Small intestine (tissue), 7 donors: ENCODE data around the gene HIGD1A. TPM values are rescaled to one million over a fixed set of nuclear protein-coding genes. Genes with fewer than 3 reads are reported as not detected.
A peak's percentile ranks its signal among the peaks of the same experiment; 100 is the strongest.

Experiments used
- DNase-seq, 2 donors: peaks; one replicate each; pipeline versions ENCODE4 v3.0.0 to v3.0.0-alpha.2; 2013
- FAIRE-seq: peaks from 2 replicates; lab custom pipeline; 2012; peaks lifted over from hg19 to GRCh38; lab: Jason Lieb, UNC
- H3K27ac ChIP-seq, 3 donors: one replicate each; pipeline ENCODE4 v1.5.1; 2013; ENCODE audit warnings: low read length in 2 of 3, mild to moderate bottlenecking in 2 of 3, control low read depth in 1 of 3, inconsistent platforms in 1 of 3, low read depth in 1 of 3, moderate library complexity in 1 of 3
- H3K27me3 ChIP-seq, 3 donors: one replicate each; pipeline ENCODE4 v1.6.1; 2013; ENCODE audit warnings: low read length in 3 of 3, inconsistent platforms in 1 of 3; ENCODE audit not compliant: control insufficient read depth in 3 of 3, insufficient read depth in 3 of 3
- H3K36me3 ChIP-seq, 3 donors: one replicate each; pipeline ENCODE4 v1.6.1; 2013; ENCODE audit warnings: low read length in 3 of 3, inconsistent platforms in 1 of 3, low read depth in 1 of 3, mild to moderate bottlenecking in 1 of 3, moderate library complexity in 1 of 3; ENCODE audit not compliant: control insufficient read depth in 3 of 3, insufficient read depth in 2 of 3
- H3K4me1 ChIP-seq, 3 donors: one replicate each; pipeline ENCODE4 v1.6.1; 2013; ENCODE audit warnings: low read length in 2 of 3, inconsistent platforms in 1 of 3, low read depth in 1 of 3, mild to moderate bottlenecking in 1 of 3, moderate library complexity in 1 of 3; ENCODE audit not compliant: control insufficient read depth in 3 of 3, insufficient read depth in 2 of 3
- H3K4me3 ChIP-seq, 3 donors: one replicate each; pipeline ENCODE4 v1.5.1; 2013; ENCODE audit warnings: low read length in 3 of 3, control low read depth in 1 of 3, inconsistent platforms in 1 of 3, low read depth in 1 of 3, mild to moderate bottlenecking in 1 of 3, moderate library complexity in 1 of 3
- H3K9me3 ChIP-seq, 2 donors: one replicate each; pipeline ENCODE4 v1.6.1; 2013; ENCODE audit warnings: low read depth in 1 of 2, low read length in 1 of 2; ENCODE audit not compliant: control insufficient read depth in 2 of 2, insufficient read depth in 1 of 2
- WGBS, 3 donors: extraction: QIAGEN DNeasy Blood & Tissue Kit; methylation state at CpG; one replicate each; pipeline ENCODE4 v1.1.7; 2013; 5-methylcytosine and 5-hydroxymethylcytosine counted together
- polyA plus RNA-seq, 4 donors: library from polyadenylated mRNA; stranded (reverse) in 3 of 4; unstranded in 1 of 4; fragments of 200-250 nt in 3 of 4; fragments of 120-200 nt in 1 of 4; gene quantifications; one replicate each; pipeline versions ENCODE4 v1.2.1 to v1.2.3, GENCODE V29; 2013
- donor health status: healthy with polysubstance abuse.
- donor health status: control.
- donor health status: control.
- donor health status: Bipolar disorder and iron deficiency.
- donor health status: healthy.

The HIGD1A gene
- polyA plus RNA-seq, 4 donors, result 118 to 333 (median 255) TPM

- FAIRE-seq (no peak), DNase-seq (no peak)
- H3K9me3 ChIP-seq, result no peaks in the 10 kb centered on the region
- no peak overlapping the region for H3K4me3 ChIP-seq
- H3K4me1 ChIP-seq, result no peaks in the 10 kb centered on the region
- WGBS, 3 donors, result 64 to 72% (median 68%) methylated on average over 6 of the region's 6 CpGs
- H3K27me3 ChIP-seq, result no peaks in the 10 kb centered on the region
- H3K27ac ChIP-seq, result no peak overlapping the region
- H3K36me3 ChIP-seq, result no peaks in the 10 kb centered on the region
These were observed 56.7 kb downstream of the HIGD1A start for GRCh38 chr3:42747581-42747980.

- H3K36me3 ChIP-seq, result no peaks in the 10 kb centered on the region
- no peaks in the 10 kb centered on the region for H3K9me3 ChIP-seq
- WGBS, 3 donors, result 60 to 72% (median 70%) methylated on average over 11 of the region's 11 CpGs
- H3K4me1 ChIP-seq, result no peaks in the 10 kb centered on the region
- peak overlapping the region in 1 of 3 donors; percentile 39 for H3K27ac ChIP-seq
- H3K27me3 ChIP-seq, result no peaks in the 10 kb centered on the region
- H3K4me3 ChIP-seq, result no peak overlapping the region
- DNase-seq, result peak in 1 of 2 donors; percentile 16
- FAIRE-seq, result no peak
These were observed 57.5 kb downstream of the HIGD1A start for GRCh38 chr3:42746455-42747450.

- Histone ChIP-seq H3K9me3 (no peaks in the 10 kb centered on the region), H3K27ac (peak overlapping the region in 1 of 3 donors; percentile 39), H3K36me3 (no peaks in the 10 kb centered on the region), H3K4me1 (no peaks in the 10 kb centered on the region), H3K4me3 (no peak overlapping the region), H3K27me3 (no peaks in the 10 kb centered on the region)
- no peak for DNase-seq
- WGBS, 3 donors, result 79 to 81% (median 79%) methylated on average over 8 of the region's 8 CpGs
- no peak for FAIRE-seq
These were observed 58.4 kb downstream of the HIGD1A start for GRCh38 chr3:42745776-42746454.

- Histone ChIP-seq H3K4me1 (no peaks in the 10 kb centered on the region), H3K27me3 (no peaks in the 10 kb centered on the region), H3K4me3 (no peak overlapping the region), H3K27ac (no peak overlapping the region), H3K36me3 (no peaks in the 10 kb centered on the region), H3K9me3 (no peaks in the 10 kb centered on the region)
- no peak for DNase-seq
- FAIRE-seq, result no peak
- WGBS, 3 donors, result 75 to 85% (median 85%) methylated on average over 3 of the region's 3 CpGs
These were observed 59.0 kb downstream of the HIGD1A start for GRCh38 chr3:42745291-42745745.

- Histone ChIP-seq H3K4me1 (no peaks in the 10 kb centered on the region), H3K27ac (no peak overlapping the region), H3K4me3 (no peak overlapping the region), H3K9me3 (no peaks in the 10 kb centered on the region), H3K27me3 (no peaks in the 10 kb centered on the region), H3K36me3 (no peaks in the 10 kb centered on the region)
- DNase-seq (no peak), FAIRE-seq (no peak)
- 89 to 93% (median 93%) methylated on average over 7 of the region's 7 CpGs for WGBS, 3 donors
These were observed 60.9 kb downstream of the HIGD1A start for GRCh38 chr3:42743204-42743995.

- FAIRE-seq (no peak), DNase-seq (no peak)
- Histone ChIP-seq H3K27ac (no peak overlapping the region), H3K9me3 (no peaks in the 10 kb centered on the region), H3K4me1 (no peaks in the 10 kb centered on the region), H3K27me3 (no peaks in the 10 kb centered on the region), H3K4me3 (no peak overlapping the region), H3K36me3 (no peaks in the 10 kb centered on the region)
- WGBS, 3 donors, result 94 to 96% (median 95%) methylated on average over 9 of the region's 9 CpGs
These were observed 61.6 kb downstream of the HIGD1A start for GRCh38 chr3:42742688-42743087.

- H3K4me3 ChIP-seq, result no peak overlapping the region
- WGBS, 3 donors, result 80 to 85% (median 83%) methylated on average over 4 of the region's 4 CpGs
- H3K4me1 ChIP-seq, result no peaks in the 10 kb centered on the region
- no peaks in the 10 kb centered on the region for H3K36me3 ChIP-seq
- H3K27ac ChIP-seq, result no peak overlapping the region
- FAIRE-seq, result no peak
- no peaks in the 10 kb centered on the region for H3K9me3 ChIP-seq
- DNase-seq, result no peak
- no peaks in the 10 kb centered on the region for H3K27me3 ChIP-seq
These were observed 62.0 kb downstream of the HIGD1A start for GRCh38 chr3:42742259-42742658.

GRCh38 chr3:42741796-42742195, 62.5 kb downstream of the HIGD1A start:
- Histone ChIP-seq H3K9me3 (no peaks in the 10 kb centered on the region), H3K4me1 (no peaks in the 10 kb centered on the region), H3K36me3 (no peaks in the 10 kb centered on the region), H3K27me3 (no peaks in the 10 kb centered on the region), H3K27ac (no peak overlapping the region), H3K4me3 (no peak overlapping the region)
- FAIRE-seq (no peak), DNase-seq (no peak)
- 79 to 91% (median 86%) methylated on average over 3 of the region's 3 CpGs for WGBS, 3 donors
